NCI-H526 (cell line): ENCODE measurements around the gene HLA-DPB1.

Source experiments
- DNase-seq, 2 experiments: peaks; one replicate each; lab custom pipeline; 2025; lab: John Stamatoyannopoulos, UW

The HLA-DPB1 gene

GRCh38 chr6:33136310-33136900 is 60.6 kb downstream of the HLA-DPB1 start:
- no peak for DNase-seq
